CMK (cell line): Measurements from ENCODE around the gene WAC.

Experiments used
- DNase-seq: peaks from one replicate; pipeline ENCODE4 v3.0.0-alpha.2; 2010; ENCODE audit warnings: low read depth

WAC gene

DNA sequence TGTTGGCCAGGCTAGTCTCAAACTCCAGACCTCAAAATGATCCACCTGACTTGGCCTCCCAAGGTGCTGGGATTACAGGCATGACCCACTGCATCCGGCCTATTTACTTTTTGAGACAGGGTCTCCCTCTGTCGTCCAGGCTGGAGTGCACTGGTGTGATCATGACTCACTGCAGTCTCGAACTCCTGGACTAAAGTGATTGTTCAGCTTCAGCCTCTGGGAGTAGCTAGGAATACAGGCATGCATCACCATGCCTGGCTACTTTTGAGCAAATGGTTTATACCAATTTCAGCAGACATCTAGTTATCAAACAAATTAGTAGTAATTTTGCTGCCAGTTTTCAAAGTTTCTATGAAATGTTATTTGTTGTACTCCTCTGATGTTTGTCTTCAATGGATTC, 2.2 kb upstream of the WAC start:
- no peak for DNase-seq

DNA sequence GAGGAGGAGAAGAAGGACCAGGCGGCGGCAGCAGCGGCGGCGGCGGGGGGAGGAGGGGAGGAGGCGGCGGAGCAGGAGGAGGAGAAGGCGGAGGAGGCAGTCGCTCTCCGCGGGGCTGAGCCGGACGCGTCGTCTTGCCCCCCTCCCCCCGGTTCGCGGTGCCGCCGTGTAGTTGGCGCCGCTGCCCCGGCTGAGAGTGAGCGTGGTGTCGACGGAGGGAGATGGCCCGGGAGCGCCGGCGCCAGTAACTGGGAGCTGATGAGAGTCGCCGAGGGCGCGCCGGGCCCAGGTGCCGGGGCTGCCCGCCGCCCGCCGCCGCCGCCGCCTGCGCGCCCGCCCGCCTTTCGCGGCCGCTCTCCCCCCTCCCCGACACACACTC, 257 bp downstream of the WAC start:
- no peak for DNase-seq

DNA sequence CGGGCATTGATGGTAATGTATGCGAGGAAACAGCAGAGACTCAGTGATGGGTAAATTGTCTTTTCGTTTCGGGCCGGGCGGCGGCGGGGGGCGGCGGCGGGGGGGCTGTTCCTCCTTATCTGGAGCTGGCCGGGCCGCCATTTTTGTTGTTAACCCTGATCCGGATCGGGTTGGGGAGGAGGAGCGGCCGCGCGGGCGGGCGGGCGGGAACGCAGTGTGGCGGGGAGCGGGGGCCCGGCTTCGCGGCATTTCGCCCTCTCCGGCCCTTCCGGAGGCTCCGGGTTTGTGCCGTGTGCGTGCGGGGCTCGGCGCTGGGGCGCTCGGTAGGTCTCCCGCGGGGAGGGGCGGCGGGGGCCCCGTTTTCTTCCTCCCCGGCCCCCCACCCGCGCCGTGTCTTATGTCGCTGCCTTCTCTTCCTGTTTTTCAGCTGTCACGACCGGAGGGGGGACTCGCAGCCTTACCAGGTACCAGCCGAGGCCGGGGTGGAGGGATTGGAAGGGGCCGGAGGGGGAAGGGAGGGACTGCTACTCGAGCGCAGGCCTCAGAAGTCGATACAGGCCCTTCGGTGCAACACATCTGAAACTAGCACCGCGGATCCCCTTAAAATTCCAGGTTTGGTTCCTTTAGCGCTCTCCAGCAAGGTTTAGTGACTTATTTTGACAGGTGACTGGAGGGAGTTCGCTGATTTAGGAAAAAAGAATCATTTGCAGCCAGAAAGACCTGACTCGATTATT, 820 bp downstream of the WAC start:
- no peak for DNase-seq

DNA sequence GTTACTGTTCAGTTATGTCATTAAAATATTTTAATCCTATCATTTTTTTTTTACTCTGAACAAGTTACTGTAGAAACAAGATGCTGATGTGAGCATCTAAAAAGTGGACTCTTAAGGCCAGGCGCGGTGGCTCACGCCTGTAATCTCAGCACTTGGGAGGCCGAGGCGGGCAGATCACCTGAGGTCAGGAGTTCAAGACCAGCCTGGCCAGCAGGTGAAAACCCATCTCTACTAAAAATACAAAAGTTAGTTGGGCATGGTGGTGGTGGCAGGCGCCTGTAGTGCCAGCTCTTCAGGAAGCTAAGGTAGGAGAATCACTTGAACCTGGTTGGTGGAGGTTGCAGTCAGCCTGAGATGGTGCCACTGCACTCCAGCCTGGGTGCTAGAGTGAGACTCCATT, 2.9 kb downstream of the WAC start:
- DNase-seq: no peak

DNA sequence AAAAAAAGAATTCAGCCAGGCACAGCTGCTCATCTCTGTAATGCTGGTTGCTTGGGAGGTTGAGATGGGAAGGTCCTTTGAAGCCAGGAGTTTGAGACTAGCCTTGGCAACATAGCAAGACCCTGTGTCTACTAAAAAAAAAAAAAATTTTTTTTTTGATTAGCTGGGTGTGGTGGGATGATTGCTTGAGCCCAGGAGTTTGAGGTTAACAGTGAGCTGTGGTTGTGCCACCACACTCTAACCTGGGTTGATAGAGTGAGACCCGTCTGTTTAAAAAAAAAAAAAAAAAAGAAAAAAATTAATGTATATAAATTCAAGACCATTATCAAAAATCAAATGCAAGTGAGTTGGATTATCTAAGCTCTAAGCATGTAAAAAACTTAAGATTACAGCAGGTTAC, 5.7 kb downstream of the WAC start:
- DNase-seq: no peak

DNA sequence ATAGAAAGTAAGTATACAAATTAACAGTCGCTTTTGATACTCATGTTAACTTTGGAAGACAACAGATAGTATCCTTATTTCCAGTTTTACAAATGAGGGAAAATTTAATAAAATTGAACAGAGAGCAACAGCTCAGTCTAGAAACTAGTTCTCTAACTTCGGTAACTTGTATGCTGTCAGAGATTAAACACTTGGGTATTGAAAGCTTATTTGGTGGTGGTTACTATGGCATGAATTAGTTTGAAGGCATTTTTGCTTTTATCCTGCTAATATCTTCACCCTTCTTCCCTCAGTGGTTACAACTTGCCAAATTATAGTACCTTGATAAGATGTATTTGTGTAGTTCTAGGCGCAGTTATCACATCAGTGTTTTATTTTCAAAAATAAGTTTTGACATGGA, 7.2 kb downstream of the WAC start:
- no peak for DNase-seq

DNA sequence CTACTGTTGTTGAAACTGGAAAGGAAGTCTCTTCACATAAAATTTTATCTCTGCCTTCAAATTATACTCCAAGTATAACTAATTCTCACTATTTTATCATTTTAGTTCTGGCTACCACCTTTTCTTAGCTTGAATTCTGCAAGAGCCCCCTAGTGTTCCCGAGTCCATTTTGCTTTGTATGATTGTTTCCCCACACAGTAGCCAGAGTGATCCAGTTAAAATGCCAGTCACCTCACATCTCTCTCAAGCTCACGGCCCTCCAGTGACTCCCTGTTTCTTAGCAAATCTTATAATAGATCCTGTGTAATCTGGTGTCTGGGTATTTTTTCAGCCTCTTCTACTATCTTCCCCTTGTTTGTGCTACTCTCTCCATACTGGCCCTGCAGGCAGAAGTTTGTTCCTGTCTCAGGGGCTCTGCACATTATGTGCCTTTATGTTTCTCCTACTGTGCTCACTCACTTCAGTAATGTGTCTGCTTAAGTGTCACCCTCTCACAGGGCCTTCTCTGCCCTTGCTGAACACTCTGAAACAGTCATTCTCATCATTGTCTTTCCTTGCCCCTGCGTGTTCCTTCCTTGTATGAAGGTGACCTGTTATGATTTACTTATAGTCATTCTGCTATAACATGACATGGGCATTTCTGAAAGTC, 8.9 kb downstream of the WAC start:
- DNase-seq: no peak

DNA sequence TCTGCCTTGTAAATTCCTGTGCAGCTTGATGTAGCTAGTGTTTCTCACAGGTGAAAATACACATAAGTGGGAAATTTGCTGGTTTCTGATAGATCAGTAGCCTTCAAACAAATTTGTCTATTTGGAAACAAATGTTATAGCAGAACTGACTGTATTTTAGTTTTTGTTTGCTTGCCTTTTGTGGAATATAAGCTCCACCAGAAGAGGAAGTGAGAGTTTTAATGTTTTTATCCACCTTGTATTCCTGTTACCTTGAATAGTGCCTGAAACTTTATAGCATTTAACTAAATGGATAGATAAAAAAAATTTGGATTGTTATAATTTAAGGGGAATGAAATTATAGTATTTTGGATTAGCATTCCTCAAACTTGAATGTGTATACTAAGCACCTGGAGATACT, 9.8 kb downstream of the WAC start:
- DNase-seq: no peak

DNA sequence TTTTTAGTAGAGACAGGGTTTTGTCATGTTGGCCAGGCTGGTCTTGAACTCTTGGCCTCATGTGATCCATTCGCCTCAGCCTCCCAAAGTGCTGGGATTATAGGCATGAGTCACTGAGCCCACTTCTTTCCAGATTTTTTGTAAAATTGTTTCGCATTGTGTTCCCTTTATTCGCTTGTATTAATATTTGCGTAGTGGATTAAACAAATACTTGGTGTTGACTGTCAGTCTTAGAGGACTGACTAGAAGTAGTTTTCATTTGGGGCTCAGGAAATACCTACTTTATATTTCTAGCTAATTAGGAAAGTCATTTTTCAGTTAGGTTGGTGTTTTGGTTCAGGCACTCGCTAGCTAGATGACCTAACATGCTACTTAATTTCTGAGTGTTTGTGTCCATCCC, 11.1 kb downstream of the WAC start:
- no peak for DNase-seq

DNA sequence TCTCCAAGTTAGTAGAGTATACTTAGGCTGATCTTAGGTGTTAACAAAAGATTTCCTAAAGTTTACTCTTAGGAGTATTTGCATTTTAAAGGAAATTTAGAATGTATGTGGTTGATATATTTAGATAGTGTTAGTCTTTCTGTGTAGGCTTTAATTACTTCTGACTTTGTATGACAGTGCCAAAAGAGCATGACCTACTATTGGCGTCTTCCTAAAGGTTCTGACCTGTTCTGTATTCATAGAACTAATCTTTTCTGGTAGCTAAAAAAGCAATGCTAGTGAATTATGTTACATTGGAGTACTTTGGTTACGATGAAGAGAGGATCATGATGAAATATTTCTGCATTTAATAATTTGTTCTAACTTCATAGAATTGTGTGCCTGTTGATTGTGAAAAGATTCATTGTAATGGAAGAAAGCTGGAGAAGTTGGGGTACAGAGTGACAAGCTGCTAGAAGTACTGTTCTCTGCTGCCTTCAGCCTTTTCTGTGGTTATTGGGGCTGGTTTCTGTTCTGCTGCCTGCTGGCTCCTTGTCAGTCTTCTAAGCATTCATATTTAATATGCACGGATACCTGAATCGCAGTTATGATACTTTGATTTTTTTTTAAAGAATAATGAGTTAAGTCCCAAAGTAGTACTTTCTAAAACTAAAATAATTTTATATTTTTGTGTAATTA, 13.2 kb downstream of the WAC start:
- DNase-seq: no peak

DNA sequence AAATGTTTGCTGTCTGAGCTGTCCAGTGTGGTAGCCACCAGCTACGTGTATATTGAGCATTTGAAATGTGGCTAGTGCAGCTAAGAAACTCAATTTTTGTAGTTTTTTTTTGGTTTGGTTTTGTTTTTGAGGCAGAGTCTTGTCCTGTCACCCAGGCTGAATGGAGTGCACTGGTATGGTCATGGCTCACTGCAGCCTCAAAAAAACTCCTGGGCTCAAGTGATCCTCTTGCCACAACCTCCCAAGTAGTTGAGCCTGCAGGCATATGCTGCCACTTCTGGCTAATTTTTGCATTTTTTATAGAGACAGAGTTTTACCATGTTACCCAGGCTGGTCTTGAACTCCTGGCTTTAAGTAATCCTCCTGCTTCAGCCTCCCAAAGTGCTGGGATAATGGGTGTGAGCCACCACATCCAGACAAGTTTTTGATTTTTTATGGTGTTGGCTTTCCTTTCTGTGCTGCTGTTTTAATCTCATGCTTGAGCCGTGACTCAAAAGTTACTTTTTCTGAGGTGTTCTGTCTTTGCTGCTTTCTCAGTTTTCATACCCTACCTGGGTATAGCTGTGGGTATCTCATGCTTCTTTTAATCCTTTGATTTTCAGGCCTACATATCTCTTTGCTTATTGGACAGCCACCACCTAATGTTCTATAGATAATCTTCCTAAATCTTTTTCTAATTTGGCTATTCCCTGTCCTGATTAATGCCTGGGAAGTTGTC, 16.0 kb downstream of the WAC start:
- DNase-seq: no peak

DNA sequence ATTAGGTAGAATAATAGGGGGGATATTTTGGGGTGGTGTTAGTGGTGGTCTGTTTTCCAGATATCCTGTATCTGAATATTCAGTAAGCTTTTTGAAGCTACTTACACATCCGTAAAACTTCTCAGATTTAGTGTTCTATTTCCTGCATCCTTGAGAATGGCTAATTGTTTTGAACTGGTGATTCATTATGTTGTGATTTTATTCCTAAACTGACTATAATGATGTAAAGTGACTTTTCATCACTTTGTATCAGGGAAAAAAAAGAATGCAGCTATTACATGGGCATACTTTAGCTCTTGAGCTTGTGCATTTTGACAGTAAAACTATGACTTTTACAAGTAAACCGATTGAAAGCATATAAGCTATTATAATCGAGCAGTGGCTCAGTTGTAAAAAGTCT, 18.2 kb downstream of the WAC start:
- no peak for DNase-seq

DNA sequence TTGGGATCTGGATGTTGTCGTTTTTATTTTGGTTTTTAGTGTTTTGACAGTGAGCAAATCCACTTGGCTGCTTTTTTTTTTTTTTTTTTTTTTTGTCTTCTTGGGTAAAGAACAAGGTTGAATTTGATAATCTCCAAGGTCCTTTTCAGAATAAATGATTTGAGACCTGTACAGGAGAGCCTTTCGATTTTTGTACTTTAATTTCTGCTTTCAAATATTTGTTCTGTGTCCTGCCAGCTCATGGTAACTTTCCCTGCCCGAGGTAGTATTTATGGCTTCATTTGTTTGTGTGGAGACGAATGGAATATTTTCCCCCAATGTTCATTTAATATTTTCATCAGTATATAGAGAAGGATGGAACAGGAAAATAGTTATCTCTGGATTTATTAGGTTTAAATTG, 19.9 kb downstream of the WAC start:
- DNase-seq: no peak

DNA sequence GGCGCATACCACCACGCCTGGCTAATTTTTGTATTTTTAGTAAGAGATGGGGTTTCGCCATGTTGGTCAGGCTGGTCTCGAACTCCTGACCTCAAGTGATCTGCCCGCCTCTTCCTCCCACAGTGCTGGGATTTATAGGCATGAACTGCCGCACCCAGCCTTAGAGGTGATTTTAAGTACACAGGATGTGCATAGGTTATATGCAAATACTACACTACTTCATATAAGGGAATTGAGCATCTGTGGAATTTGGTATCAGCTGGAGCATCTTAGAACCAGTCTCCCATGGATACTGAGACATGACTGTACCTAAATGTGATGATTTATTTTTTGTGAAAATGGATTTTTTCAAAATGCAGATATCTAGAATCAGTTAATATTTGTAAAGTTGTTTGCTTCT, 21.1 kb downstream of the WAC start:
- DNase-seq: no peak

DNA sequence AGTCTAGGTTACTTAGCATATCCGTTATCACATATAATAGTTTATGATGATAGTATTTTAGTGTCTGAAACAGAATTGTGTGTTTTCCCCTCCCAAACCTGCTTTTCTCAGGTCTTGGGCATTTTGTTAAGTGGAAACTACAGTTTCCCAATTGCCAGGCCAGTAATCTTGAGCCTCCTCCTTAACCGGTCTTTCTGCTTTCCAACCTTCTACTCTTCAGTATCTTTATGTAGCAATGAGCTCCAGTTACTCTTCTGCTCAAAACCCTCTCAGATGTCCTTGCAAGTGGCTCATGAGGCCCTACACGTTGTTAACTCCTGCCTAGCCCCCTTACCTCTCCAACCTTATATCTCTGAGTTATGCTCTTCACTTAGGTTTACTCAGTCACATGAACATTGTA, 22.0 kb downstream of the WAC start:
- no peak for DNase-seq

DNA sequence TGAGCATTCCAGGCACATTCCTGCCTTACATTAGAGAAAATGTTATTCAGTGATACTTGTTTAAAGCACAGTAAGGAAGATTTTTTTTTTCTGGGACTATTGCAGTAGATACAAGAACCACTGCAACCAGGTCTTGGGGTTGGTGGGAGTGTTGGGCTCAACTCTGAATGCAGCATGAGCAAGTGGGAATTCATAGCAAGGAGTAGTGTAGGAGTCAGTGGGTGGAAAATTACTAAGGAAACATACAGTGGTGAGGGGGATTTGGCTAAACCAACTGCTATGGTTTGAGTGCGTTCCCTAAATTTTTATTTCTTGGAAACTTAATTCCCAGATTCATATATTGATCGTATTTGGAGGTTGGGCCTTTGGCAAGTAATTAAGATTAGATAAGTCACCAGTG, 22.4 kb downstream of the WAC start:
- no peak for DNase-seq

DNA sequence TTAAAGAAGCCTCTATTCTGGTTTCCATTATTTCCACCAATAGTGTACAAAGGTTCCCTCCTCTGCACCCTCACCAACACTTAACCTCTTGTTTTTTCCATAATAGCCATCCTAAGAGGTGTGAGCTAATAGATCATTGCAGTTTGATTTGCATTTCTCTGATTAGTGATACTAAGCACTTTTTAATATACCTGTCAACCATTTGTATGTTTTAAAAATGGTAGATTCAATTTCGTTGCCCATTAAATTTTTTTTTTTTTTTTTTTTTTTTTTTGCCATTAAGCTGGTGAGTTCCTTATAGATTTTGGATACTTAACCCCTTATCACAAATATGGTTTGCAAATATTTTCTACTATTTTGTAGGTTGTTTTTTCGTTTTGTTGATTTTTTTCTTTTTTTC, 23.2 kb downstream of the WAC start:
- DNase-seq: no peak

DNA sequence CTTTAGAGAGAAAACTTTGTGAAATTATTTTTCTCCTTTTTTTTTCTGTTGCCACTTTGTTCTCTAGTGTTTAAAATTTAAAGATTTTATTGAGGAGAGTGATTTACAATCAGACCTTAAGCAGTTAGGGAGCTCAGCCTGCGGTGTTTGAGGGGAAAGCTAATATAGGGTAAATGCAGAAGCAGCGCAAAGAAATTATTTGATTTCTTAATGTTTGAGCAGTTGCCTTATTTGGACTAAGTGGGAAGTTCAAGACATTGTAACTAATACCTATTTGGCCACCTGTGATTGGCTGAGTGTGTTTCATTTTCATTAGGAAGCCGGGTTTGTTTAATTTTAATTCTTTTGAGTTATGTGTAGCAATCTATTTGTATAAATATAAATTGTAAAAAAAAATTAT, 25.3 kb downstream of the WAC start:
- no peak for DNase-seq

DNA sequence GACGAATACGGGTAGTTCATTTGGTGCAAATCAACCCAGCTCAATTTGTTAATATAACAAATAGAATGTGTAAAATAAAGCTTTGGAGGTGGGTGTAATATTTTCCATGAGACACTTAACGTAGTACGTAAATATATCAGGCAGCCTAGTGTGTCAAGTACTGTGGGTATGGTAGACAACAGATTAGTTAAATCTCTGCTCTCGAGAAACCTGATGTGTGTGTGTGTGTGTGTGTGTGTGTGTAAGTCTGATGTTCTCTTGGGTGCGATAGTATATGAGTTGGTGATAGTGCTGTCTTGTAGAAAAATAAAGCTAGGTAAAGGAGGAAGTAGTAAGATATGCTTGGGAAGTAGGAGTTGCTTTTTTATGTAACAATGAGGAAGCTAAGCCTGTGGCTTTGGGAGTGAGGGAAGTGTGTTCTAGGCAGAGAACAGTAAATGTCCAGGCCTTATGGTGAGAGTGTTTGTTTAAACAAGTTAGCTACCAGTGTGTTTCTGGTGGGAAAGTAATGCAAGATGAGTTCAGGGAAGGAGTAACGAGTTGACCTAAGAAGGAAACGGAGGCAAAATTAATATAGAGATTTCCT, 26.1 kb downstream of the WAC start:
- no peak for DNase-seq

DNA sequence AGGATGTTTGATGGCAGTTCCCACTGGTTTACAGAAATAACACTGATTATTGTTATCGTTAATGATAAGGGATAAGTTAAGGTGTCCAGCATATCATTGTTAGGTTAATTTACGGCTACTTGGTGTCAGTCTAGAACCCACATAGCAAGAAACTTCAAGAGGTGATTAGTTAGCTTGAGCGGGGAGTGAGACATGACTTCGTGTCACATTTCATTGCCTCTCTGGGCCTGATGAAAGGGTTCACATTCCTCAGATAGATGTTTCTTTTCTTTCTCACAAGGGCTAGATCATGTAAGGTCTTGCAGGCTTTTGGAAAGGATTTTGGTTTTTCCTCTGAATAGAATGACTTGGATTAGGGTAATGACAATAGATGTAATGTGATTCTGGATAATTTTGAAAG, 26.7 kb downstream of the WAC start:
- no peak for DNase-seq

DNA sequence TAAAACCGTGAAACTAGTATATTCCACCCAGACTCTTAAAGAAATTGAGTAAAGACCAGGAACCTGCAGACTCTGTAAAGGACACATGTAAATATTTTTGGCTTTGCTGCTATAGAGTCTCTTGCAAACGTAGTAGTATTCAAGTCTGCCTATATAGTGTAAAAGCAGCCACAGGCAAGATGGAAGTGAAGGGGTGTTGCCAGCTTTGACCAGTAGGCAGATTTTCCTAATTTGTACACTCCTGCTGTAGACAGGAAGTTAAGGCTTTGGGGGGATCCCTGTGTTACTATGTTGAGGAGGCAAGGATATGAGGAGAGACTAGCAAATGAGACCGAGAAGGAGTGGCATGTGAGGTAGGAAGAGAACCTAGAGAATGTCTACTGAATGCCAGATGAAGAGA, 27.7 kb downstream of the WAC start:
- no peak for DNase-seq

DNA sequence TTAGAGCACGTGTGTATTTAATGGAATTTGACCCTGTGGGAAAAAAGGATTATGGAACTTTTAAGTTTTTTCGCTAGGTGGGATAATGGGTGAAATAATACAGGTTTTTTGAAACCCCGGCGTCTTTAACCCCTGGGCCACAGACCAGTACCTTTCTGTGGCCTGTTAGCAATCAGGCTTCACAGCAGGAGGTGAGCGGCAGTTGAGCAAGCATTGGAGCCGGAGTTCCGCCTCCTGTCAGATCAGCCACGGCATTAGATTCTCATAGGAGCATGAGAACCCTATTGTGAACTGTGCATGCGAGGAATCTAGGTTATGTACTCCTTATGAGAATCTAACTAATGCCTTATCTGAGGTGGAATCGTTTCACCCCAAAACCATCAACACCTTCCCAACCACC, 28.6 kb downstream of the WAC start:
- DNase-seq: no peak

DNA sequence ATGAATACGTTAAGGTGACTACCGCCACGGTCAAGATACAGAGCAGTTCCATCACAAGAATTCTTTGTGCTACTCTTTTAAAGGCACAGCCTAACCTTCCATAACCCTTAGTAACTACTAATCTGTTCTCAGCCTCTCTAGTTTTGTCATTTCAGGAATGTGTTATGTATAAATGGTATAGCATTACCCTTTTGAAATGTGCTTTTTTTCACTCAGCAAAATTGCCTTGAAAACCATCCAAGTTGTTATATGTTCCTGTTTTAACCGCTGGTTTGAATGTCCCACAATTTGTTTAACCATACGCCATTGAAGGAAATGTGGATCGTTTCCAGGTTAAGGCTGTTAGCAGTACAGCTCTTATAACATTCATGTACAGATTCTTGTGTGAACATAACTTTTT, 32.0 kb downstream of the WAC start:
- DNase-seq: no peak
